SK-N-SH treated with all-trans-retinoic acid at 6 μM for 48 hours (cell line): ENCODE results near the gene DIP2C.

Experiments
- CREB5 ChIP-seq: fragments of 250-450 bp; sonication (Bioruptor Pico); IDR thresholded peaks from 2 replicates; pipeline ENCODE4 v1.5.1; 2020; ENCODE audit warnings: low read depth, mild to moderate bottlenecking, moderate library complexity
- GLIS3 ChIP-seq: fragments of 250-450 bp; sonication (Bioruptor Pico); IDR thresholded peaks from 2 replicates; pipeline ENCODE4 v1.5.0; 2020; ENCODE audit warnings: mild to moderate bottlenecking, moderate library complexity
- PATZ1 ChIP-seq: fragments of 250-450 bp; sonication (Bioruptor Pico); IDR thresholded peaks from 2 replicates; pipeline ENCODE4 v1.8.0; 2020; ENCODE audit warnings: mild to moderate bottlenecking, moderate library complexity, borderline replicate concordance
- ZNF565 ChIP-seq: fragments of 450-650 bp; formaldehyde crosslinking; conservative IDR thresholded peaks from 2 replicates; pipeline ENCODE4 v1.5.0; 2020; ENCODE audit warnings: low read depth, mild to moderate bottlenecking, moderate library complexity
- ZNF8 ChIP-seq: fragments of 450-650 bp; formaldehyde crosslinking; IDR thresholded peaks from 2 replicates; pipeline ENCODE4 v1.5.0; 2020; ENCODE audit warnings: mild to moderate bottlenecking, moderate library complexity

GRCh38 chr10:269440-270074 is 419.9 kb downstream of the DIP2C start:
- TF ChIP-seq PATZ1, result no peak
- TF ChIP-seq ZNF8 (CRISPR knock-in tag), result no peak
- TF ChIP-seq CREB5 (CRISPR knock-in tag), result no peak
- no peak for TF ChIP-seq GLIS3 (CRISPR knock-in tag)
- TF ChIP-seq ZNF565 (CRISPR knock-in tag), result no peak
